Small intestine (tissue), 7 donors: Measurements from ENCODE around the gene TSPAN9. TPM values are rescaled to one million over a fixed set of nuclear protein-coding genes. Genes with fewer than 3 reads are reported as not detected.

Experiments used
- DNase-seq, 2 donors: peaks; one replicate each; pipeline versions ENCODE4 v3.0.0 to v3.0.0-alpha.2; 2013
- FAIRE-seq: peaks from 2 replicates; lab custom pipeline; 2012; peaks lifted over from hg19 to GRCh38; lab: Jason Lieb, UNC
- H3K27ac ChIP-seq, 3 donors: one replicate each; pipeline ENCODE4 v1.5.1; 2013; ENCODE audit warnings: low read length in 2 of 3, mild to moderate bottlenecking in 2 of 3, control low read depth in 1 of 3, inconsistent platforms in 1 of 3, low read depth in 1 of 3, moderate library complexity in 1 of 3
- H3K27me3 ChIP-seq, 3 donors: one replicate each; pipeline ENCODE4 v1.6.1; 2013; ENCODE audit warnings: low read length in 3 of 3, inconsistent platforms in 1 of 3; ENCODE audit not compliant: control insufficient read depth in 3 of 3, insufficient read depth in 3 of 3
- H3K36me3 ChIP-seq, 3 donors: one replicate each; pipeline ENCODE4 v1.6.1; 2013; ENCODE audit warnings: low read length in 3 of 3, inconsistent platforms in 1 of 3, low read depth in 1 of 3, mild to moderate bottlenecking in 1 of 3, moderate library complexity in 1 of 3; ENCODE audit not compliant: control insufficient read depth in 3 of 3, insufficient read depth in 2 of 3
- H3K4me1 ChIP-seq, 3 donors: one replicate each; pipeline ENCODE4 v1.6.1; 2013; ENCODE audit warnings: low read length in 2 of 3, inconsistent platforms in 1 of 3, low read depth in 1 of 3, mild to moderate bottlenecking in 1 of 3, moderate library complexity in 1 of 3; ENCODE audit not compliant: control insufficient read depth in 3 of 3, insufficient read depth in 2 of 3
- H3K4me3 ChIP-seq, 3 donors: one replicate each; pipeline ENCODE4 v1.5.1; 2013; ENCODE audit warnings: low read length in 3 of 3, control low read depth in 1 of 3, inconsistent platforms in 1 of 3, low read depth in 1 of 3, mild to moderate bottlenecking in 1 of 3, moderate library complexity in 1 of 3
- H3K9me3 ChIP-seq, 2 donors: one replicate each; pipeline ENCODE4 v1.6.1; 2013; ENCODE audit warnings: low read depth in 1 of 2, low read length in 1 of 2; ENCODE audit not compliant: control insufficient read depth in 2 of 2, insufficient read depth in 1 of 2
- WGBS, 3 donors: extraction: QIAGEN DNeasy Blood & Tissue Kit; methylation state at CpG; one replicate each; pipeline ENCODE4 v1.1.7; 2013; 5-methylcytosine and 5-hydroxymethylcytosine counted together
- polyA plus RNA-seq, 4 donors: library from polyadenylated mRNA; stranded (reverse) in 3 of 4; unstranded in 1 of 4; fragments of 200-250 nt in 3 of 4; fragments of 120-200 nt in 1 of 4; gene quantifications; one replicate each; pipeline versions ENCODE4 v1.2.1 to v1.2.3, GENCODE V29; 2013
- donor health status: healthy with polysubstance abuse.
- donor health status: control.
- donor health status: control.
- donor health status: Bipolar disorder and iron deficiency.
- donor health status: healthy.

Gene TSPAN9
- polyA plus RNA-seq, 4 donors: 1.3 to 25.5 (median 12.8) TPM

DNA sequence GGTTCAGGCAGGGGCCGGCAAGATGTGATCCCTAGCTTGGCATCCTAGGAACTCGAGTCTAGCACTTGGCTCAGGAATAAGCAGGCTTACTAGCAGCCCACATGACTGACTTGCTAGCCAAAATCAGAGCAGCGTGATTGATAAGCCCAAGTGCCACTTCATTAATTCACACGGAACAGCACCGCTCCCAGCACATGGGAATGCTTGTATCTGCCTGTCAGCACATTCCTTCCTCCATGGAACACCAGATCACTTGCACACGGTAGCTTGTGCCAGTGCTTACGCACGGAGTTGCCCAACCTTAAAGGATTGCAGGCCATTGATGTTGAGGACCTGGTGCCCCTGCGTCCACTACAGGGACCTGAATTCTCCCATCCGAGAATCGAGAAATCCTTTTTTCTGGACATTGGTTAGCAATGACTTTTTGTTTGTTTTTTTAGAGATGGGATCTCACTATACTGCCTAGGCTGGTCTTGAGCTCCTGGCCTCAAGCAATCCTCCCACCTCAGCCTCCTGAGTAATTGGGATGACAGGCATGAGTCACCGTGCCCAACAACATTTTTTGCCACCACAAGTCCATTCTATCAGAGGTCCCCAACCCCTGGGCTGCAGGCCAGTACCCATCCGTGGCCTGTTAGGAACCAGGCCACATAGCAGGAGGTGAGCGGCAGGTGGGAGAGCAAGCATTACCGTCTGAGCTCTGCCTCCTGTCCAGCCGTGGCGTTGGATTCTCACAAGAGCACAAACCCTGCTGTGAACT, 30.6 kb upstream of the TSPAN9 start:
- no peak for DNase-seq

GRCh38 chr12:3047961-3048360, 29.2 kb upstream of the TSPAN9 start:
- Histone ChIP-seq H3K27me3 (no peaks in the 10 kb centered on the region), H3K4me3 (no peak overlapping the region), H3K9me3 (no peaks in the 10 kb centered on the region), H3K4me1 (no peaks in the 10 kb centered on the region), H3K36me3 (no peaks in the 10 kb centered on the region), H3K27ac (no peak overlapping the region)
- DNase-seq (no peak), FAIRE-seq (no peak)
- WGBS, 3 donors: 44 to 56% (median 53%) methylated on average over 8 of the region's 8 CpGs

More for the DNA sequence above, 30.6 kb upstream of the TSPAN9 start:
- H3K27ac ChIP-seq: no peak overlapping the region
- H3K4me1 ChIP-seq: no peaks in the 10 kb centered on the region
- no peaks in the 10 kb centered on the region for H3K27me3 ChIP-seq
- FAIRE-seq: no peak
- no peaks in the 10 kb centered on the region for H3K36me3 ChIP-seq
- no peaks in the 10 kb centered on the region for H3K9me3 ChIP-seq
- 70 to 83% (median 76%) methylated on average over 17 of the region's 17 CpGs for WGBS, 3 donors
- H3K4me3 ChIP-seq: no peak overlapping the region

GRCh38 chr12:3048540-3048939, 28.6 kb upstream of the TSPAN9 start:
- H3K27me3 ChIP-seq: peaks cover 0 to under 1% (median 0%) of the 10 kb centered on the region in 3 donors
- 91 to 94% (median 94%) methylated on average over 4 of the region's 4 CpGs for WGBS, 3 donors
- FAIRE-seq (no peak), DNase-seq (no peak)
- H3K9me3 ChIP-seq: no peaks in the 10 kb centered on the region
- no peak overlapping the region for H3K4me3 ChIP-seq
- H3K36me3 ChIP-seq: no peaks in the 10 kb centered on the region
- no peak overlapping the region for H3K27ac ChIP-seq
- H3K4me1 ChIP-seq: no peaks in the 10 kb centered on the region

DNA sequence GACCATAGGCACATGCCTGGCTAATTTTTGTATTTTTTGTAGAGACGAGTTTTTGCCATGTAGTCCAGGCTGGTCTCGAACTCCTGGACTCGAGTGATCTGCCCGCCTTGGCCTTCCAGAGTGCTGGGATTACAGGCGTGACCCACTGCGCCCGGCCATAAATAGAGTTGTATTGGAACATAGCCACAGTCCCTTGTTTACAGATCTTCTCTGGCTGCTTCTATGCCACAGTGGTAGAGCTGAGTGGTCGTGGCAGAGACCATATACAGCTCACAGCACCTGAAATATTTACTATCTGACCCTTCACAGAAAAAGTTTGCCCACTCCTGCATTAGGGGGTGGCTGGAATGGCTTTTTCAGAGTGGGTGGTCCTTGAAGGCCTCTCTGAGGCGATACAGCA, 28.0 kb upstream of the TSPAN9 start:
- 28 to 59% (median 34%) methylated on average over 9 of the region's 9 CpGs for WGBS, 3 donors
- H3K27me3 ChIP-seq: peaks cover 0 to 2% (median 0%) of the 10 kb centered on the region in 3 donors
- no peak for DNase-seq
- no peak overlapping the region for H3K4me3 ChIP-seq
- no peaks in the 10 kb centered on the region for H3K9me3 ChIP-seq
- H3K36me3 ChIP-seq: no peaks in the 10 kb centered on the region
- FAIRE-seq: no peak
- no peak overlapping the region for H3K27ac ChIP-seq
- H3K4me1 ChIP-seq: no peaks in the 10 kb centered on the region

DNA sequence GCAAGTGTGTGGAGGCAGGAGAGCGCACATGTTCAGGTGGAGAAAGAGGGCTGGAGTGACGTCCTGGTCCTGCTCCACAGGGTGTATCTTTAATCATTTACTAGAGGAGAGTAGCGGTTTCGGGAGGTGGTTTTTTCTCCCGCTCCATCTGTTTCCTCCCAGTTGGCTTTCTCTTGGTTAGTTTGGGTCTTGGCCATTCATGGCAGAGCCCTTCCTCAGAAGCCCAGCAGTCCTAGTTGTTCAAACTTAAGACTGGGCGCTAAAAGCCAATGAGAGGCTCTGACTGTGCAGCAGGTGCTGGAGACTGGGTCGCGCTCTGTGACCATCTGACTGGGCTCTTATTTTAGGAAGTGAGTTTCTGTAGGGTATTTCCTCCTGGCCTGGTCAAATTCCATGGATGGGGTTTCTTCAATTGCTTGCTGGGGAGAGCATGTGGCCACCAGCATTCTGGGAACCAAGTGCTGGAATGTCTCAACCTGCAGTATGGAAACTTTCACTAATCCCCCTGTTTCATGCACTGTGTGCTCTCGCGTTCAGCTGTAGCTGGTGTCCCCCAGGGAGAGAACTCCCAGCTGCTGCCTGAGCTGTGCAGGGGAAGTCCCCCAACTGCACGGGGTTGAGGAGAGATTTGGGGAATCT, 27.4 kb upstream of the TSPAN9 start:
- 34 to 48% (median 38%) methylated on average over 11 of the region's 11 CpGs for WGBS, 3 donors
- Histone ChIP-seq H3K27me3 (peaks cover 0 to 2% (median 0%) of the 10 kb centered on the region in 3 donors), H3K4me1 (no peaks in the 10 kb centered on the region), H3K36me3 (no peaks in the 10 kb centered on the region), H3K9me3 (no peaks in the 10 kb centered on the region), H3K27ac (no peak overlapping the region), H3K4me3 (no peak overlapping the region)
- no peak for DNase-seq
- no peak for FAIRE-seq

DNA sequence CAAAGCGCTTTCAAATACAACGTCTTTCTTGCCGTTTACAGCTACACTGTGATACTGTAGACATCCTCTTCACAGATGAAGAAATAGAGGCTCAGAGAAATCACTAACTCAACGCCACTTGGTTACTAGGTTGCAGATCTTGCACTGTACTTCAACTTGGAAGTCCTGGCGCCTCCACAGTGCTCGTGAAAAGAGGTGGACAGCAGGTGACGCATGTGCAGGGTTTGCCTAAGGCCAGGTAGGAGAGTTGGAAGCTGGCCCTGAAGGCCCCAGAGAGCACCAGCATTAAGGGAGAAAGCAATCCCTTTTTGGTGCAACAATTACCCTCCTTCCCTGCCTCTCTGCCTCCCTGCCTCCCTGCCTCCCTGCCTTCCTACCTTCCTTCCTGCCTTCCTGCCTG, 22.8 kb upstream of the TSPAN9 start:
- H3K27ac ChIP-seq: no peak overlapping the region
- H3K27me3 ChIP-seq: peaks cover 0 to 2% (median 0%) of the 10 kb centered on the region in 3 donors
- no peaks in the 10 kb centered on the region for H3K9me3 ChIP-seq
- DNase-seq (no peak), FAIRE-seq (no peak)
- no peaks in the 10 kb centered on the region for H3K36me3 ChIP-seq
- 78 to 82% (median 80%) methylated on average over 7 of the region's 7 CpGs for WGBS, 3 donors
- H3K4me3 ChIP-seq: no peak overlapping the region
- H3K4me1 ChIP-seq: no peaks in the 10 kb centered on the region

DNA sequence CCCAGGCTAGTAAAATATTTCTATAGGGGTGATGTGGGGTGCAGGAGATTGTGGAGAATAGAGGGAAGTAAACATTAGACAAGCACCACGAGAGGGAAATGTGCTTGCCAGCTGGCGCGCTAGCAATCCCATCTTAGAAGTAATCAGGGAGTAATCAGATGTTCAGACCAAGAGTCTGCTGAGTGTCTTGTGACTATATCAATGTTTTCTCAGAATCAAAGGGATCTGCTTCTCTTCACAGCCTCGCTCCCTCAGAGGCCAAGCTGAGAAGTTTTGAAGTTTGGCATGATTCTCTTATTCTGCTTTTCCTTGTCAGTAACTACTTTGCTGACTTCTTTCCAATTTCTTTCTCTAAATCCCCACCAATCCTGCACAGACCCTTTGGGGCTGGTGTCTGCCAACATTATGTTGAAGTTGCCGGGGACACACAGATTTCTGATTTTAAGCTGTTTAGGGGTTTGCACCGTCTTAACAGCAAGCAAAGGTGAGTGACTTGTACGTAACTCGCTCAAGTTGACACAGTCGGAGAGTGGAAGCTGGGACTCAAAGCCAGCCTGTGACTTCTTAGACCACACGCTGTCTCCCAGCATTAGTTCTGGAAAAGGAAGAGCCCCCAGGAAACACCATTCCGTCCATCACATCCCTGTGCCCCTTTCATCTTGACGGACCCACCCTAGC, 22.0 kb upstream of the TSPAN9 start:
- no peak overlapping the region for H3K4me3 ChIP-seq
- DNase-seq: no peak
- H3K9me3 ChIP-seq: no peaks in the 10 kb centered on the region
- no peak for FAIRE-seq
- no peaks in the 10 kb centered on the region for H3K36me3 ChIP-seq
- H3K4me1 ChIP-seq: no peaks in the 10 kb centered on the region
- H3K27me3 ChIP-seq: peaks cover 0 to 2% (median 0%) of the 10 kb centered on the region in 3 donors
- H3K27ac ChIP-seq: no peak overlapping the region
- WGBS, 3 donors: 57 to 64% (median 61%) methylated on average over 12 of the region's 12 CpGs

- Histone ChIP-seq H3K27ac (no peak overlapping the region), H3K36me3 (no peaks in the 10 kb centered on the region), H3K4me1 (no peaks in the 10 kb centered on the region), H3K27me3 (peaks cover 0 to 2% (median 0%) of the 10 kb centered on the region in 3 donors), H3K9me3 (no peaks in the 10 kb centered on the region), H3K4me3 (no peak overlapping the region)
- no peak for FAIRE-seq
- WGBS, 3 donors: 66 to 80% (median 71%) methylated on average over 8 of the region's 8 CpGs
- DNase-seq: no peak
These were observed 21.3 kb upstream of the TSPAN9 start for GRCh38 chr12:3055704-3056467.
